Activated CD4-positive, alpha-beta T cell treated with anti-CD3 and anti-CD28 coated beads, Interleukin-2, amount 50 U/mL, for 48 hours (primary cell): ENCODE measurements around the gene KYAT1.

Experiments
- DNase-seq, 2 experiments: peaks; one replicate each; pipeline ENCODE4 v3.0.0-alpha.2; 2020

Gene KYAT1

DNA sequence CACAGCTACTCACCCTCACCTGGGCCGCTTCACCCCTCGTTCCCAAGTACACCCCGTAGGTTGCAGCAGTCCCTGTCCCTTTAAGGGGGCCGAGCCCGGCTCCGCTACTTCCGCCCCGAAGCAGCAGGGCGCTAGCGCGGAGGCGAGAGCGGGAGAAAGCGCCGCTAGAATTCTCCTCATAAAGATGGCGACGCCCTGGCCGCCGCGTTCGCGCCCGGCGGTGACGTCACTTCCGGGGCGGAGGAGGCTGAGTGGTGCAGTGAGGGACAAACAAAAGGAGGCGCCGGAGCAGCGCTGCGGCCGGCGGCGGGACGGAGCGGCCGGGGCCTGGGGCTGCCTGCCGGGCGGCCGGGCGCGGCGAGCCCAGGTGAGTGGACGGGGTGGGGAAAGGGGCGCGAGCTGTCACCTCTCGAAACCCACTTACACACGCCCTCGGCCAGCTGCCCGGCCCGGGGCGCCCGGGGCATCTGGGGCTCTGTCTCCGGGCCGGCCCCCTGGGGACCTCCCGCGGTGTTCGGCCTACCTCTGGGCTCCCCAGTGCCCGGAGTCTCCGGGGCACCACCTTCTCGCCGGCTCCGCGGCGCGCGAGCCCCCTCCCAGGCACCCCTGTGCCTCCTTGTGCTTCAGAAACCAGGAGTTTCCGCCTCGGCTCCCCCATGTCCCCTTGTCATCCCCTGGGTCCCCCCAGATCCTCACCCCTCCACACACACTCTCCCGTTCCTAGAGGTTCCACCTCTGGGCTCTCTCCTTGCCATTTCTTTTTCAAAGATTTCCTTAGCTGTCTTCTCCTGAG lies at the start of gene KYAT1, which contains the start of gene LRRC8A:
TSS of gene KYAT1 (minus strand) at position 67 of the 793 bp plus-strand sequence. CDS start 36,545 bp downstream, outside the sequence.
TSS of gene LRRC8A (plus strand) at position 250 of the 793 bp plus-strand sequence. CDS start 25,032 bp downstream, outside the sequence.
- DNase-seq: peak; percentile 99

GRCh38 chr9:128929560-128929959 lies 47.8 kb upstream of the KYAT1 start:
- DNase-seq: no peak

- no peak for DNase-seq
Observed at GRCh38 chr9:128928624-128929023, 46.9 kb upstream of the KYAT1 start.

DNA sequence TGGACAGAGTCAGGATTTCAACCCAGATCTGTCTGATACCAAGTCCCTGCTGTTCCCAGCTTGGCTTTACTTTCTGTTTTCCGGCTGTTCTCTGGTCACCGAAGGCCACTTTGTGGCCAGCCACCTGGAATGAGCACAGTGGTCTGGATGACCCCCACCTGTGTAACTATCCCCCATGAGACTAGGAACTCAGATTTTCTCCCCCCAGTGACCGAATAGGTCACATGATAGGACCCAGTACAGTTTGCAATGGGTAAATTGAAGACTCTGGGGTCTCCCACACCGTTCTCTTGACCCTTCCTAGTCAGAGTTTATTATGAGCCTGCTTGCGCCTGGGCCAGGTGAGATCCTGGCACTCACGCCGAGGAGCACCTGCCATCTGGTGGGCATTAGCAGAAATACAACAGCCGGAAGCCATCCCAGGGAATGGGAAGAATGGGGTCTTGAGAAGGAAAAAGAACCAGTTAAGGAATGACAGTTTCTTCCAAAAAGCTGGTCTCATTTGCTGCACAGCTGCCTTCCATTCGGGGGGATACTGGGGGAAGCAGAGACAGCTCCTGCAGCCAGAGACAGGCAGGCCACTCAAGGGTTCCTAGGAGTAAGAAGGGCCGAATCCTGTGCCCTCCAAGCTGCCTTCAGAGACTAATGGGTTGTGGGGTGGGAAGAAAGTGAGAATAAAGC lies 46.1 kb upstream of the KYAT1 start:
- peak; percentile 58 to 63 for DNase-seq

DNA sequence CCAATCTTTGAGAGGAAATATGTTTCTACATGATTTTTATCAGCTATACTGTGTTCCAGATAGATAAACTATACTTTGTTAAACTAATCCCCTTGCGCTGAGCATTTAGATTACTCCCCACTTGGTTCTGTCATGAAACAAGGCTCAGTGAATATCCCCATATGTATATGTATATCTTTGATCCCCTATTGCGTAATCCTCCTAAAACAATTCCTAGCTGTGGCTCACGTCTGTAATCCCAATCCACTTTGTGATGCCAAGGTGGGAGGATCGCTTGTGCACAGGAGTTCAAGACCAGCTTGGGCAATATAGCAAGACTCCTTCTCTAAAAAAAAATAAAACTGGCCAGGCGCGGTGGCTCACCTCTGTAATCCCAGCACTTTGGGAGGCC lies 41.7 kb upstream of the KYAT1 start:
- DNase-seq: no peak

DNA sequence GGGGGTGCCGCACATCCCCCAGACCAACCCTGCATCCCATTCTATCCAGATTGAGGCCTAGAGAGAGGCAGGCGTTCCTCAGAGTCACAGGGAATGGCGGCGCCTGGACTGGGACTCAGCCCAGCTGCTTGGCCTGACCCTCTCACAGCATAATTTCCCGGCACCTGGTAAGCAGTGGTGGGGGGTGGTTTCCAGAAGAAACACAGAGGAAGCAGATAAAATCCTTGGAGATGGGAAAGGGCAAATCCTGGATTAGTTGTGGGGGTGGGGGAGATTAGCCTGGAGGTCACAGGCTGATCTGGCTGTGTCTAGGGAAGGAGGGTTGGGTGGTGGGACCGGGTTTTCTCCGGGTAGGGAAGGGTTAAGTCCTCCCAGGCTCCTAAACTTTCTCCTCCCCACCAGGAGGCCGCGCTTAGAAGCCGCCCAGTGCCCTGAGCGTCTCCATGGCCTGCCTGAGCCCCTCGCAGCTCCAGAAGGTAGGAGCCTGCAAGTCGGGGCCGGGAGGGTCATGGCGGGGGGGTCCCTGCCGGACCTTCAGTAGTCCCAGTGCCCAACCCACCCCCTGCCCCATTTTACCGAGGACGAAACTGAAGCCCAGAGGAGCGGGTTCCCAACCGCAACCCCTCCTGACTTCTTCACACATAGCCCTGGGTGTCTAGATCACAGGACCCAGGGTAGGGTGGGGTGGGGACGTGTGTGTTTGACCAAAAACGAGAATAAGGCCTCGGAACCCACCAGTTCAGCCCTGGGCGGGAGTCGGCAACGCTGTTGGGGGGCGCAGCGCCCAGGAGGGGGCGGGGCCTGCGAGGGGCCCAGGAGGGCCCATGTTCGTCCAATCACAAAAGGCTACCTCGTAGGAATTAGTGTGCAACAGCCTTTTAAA lies 40.4 kb upstream of the KYAT1 start:
- DNase-seq: no peak

DNA sequence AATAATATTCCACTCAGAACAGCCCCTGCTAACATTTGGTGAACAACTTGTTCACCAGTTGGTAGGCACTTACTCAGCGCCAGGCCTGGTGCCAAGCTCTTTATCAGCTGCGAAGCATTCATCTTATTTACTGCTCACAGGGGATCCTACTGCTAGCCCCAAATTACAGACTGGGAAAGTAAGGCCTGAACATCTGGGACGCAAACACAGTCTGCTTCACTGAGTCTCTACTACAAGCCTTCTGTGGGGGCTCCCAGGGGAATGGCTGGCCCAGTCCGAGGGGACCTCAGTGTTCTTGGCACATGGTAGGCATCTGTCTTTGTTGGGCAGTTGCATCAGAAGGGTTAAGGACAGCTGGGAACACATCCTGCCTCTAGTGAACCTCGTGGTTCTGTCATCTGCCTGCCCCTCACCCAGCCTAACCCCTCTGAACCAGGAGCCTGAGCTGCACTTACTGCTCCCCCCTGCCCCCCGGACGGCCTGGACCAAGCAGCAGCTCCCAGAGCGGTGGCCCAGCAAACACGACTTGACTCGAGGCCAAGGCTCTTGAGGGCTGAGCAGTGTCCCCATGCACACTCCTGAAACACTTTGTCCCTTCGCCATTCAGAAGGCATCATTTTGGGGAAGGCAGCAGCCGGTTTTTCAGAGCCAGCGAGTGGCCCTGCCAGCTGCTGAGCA lies 38.8 kb upstream of the KYAT1 start, which contains the start of gene PHYHD1:
TSS of gene PHYHD1 (plus strand) at position 602 of the 678 bp plus-strand sequence. CDS start 1,342 bp downstream, outside the sequence.
- DNase-seq: no peak

DNA sequence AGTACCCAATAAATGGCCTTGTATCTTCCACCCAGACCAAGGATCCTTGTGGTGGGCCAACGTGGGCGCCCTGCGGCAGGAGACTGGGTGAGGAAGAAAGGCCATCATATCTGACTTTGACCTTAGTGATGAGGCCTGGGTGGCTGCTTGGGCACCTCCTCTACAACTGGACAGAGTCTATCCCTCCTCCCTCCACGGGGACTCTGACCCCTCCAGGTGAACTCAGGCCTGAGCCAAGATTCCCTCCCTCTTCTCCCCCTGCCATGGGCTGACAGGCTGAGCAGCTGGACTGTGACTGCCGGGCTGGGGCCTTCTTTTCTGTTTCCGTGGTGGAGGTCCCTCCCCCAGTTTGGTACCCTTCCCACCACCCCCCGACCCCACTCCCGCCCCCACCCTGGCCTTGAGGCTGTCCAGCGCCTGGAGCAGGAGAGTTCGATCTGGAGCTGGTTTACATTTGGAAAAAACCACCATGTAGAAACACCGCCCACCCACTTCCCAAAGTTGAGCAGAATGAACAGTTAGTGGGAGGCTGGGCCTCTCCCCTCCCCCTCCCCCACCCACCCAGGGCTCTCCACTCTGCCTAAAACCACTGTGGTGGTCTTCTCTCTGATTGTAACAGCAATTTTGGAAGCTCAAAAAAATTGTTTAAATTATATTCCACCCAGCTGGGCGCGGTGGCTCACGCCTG lies 37.8 kb upstream of the KYAT1 start:
- no peak for DNase-seq

DNA sequence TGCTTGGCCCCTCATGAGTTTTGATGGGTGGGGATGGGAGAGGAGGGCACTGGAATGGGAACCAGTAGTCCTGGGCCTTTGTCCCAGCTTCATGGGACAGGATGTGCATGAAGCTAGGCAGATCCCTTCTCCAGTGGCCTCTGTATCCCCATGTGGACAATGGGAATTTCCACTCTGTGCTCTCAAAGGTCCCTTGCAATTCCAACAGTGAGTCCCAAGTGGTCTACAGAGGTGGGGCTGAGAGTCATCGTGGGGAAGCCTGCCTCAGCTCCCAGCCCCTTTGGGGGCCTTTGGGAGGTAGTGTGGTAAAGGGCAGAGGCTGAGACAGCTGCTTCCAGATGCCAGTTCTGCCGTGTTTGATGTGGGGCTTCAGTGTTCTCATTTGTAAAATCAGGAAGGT lies 37.2 kb upstream of the KYAT1 start:
- no peak for DNase-seq

DNA sequence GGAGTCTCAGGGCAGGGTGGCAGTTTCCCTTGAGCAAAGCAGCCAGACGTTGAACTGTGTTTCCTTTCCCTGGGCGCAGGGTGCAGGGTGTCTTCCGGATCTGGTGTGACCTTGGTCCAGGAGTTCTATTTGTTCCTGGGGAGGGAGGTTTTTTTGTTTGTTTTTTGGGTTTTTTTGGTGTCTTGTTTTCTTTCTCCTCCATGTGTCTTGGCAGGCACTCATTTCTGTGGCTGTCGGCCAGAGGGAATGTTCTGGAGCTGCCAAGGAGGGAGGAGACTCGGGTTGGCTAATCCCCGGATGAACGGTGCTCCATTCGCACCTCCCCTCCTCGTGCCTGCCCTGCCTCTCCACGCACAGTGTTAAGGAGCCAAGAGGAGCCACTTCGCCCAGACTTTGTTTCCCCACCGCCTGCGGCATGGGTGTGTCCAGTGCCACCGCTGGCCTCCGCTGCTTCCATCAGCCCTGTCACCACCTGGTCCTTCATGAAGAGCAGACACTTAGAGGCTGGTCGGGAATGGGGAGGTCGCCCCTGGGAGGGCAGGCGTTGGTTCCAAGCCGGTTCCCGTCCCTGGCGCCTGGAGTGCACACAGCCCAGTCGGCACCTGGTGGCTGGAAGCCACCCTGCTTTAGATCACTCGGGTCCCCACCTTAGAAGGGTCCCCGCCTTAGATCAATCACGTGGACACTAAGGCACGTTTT lies 35.5 kb upstream of the KYAT1 start:
- DNase-seq: no peak

GRCh38 chr9:128916745-128917144 lies 35.0 kb upstream of the KYAT1 start:
- no peak for DNase-seq

GRCh38 chr9:128916204-128916603 lies 34.5 kb upstream of the KYAT1 start:
- no peak for DNase-seq

DNA sequence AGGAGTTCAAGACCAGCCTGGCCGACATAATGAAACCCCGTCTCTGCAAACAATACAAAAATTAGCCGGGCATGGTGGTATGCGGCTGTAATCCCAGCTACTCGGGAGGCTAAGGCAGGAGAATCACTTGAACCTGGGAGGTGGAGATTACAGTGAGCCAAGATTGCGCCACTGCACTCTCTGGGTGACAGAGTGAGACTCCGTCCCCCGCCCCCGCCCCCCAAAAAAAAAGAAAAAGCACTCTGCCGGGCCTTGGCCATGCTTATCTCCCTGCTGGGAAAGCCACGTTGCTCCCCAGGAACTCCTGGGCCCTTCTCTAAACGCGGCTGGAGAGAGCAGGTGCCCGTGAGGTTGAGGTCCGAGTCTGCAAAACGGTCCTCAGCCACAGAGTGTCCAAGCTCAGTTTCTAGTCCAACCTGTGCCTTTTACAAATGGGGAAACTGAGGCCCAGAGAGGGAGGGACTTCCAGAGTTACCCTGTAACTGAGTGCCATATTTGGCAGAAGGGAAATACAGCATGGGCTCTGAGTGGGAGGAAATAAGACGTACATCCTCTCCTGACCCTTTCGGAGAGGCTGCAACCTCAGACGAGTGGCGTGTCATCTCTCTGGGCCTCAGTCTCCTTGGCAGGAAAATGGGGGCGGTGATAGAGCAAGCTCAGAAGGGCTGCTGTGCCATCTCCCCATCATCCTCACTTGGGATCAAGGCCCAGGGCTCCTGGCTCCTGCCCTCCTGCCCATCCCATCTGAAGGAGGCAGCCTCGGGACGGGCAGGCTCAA lies 32.4 kb upstream of the KYAT1 start:
- no peak for DNase-seq

GRCh38 chr9:128913048-128913900 lies 31.5 kb upstream of the KYAT1 start:
- no peak for DNase-seq

DNA sequence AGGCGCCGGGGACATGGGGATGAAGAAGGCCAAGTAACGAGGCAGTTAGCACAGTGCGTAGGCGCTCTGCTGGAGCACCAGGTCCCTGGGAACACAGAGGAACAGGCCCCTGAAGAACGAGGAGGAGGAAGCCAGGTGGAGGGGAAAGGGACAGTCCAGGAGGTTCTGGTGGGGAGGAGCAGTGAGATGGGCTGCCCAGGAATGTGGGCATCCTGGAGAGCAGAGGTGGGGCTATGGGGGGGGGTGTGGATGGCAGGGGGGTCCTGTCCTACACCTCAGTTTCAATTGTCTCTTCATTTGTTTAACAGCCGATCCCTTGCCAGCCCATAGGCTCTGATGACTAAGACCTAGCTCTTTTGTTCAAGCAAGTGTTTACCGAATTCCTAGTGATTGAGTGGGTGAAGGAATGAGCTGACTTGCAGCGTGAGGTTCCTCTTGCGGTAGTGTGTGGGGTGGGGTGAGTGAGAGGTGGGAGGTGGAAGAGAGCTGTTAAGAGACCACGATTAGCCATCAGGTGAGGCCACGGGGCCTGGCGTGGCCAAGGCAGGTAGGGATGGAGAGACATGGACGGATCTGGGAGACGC lies 30.6 kb upstream of the KYAT1 start:
- DNase-seq: peak in 1 of 2 experiments; percentile 32

DNA sequence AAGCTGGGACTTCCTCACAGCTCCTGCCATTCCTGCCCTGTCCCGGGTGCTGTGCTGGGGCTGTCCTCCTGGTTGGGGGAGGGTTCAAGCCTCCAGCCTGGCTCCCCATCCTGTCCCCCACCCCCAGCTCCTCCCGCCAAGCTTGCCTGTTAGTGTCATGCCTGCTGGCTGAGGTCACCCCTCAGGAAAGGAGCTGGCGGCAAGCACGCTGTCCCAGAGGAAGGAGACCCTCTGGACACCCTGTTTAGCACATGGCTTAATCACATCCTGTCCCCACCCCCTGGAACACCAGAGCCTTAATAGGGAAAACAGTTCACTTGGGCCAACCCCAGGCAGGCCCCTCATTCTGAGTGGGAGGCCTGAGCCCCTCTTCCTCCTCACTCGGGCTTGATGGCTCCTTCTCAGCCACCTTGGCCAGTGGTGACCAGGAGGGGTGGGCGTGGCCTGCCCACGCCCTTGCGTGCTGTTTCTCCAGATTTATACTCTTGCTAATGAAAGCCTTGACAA lies 29.8 kb upstream of the KYAT1 start:
- DNase-seq: no peak

GRCh38 chr9:128910906-128911305 lies 29.2 kb upstream of the KYAT1 start:
- DNase-seq: no peak

DNA sequence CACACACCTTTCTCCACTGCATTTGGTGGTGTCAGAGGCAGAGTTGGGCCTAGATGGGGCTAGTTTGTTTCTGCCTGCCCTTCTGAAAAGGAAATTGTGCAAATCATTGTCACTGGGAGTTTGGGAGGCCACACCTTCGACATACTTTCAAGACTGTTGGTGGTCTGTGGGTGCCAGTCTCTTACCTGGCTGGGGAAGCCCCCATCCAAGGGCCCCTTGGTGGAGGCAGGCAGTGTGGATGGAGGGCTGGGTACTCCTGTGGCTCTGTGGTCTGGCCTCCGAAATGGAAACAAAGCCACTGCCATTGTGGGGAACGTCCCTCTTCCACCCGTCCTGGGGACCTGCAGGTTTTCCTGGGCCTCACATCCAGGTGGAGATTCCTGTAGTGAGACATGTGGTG lies 28.1 kb upstream of the KYAT1 start:
- DNase-seq: no peak

GRCh38 chr9:128908372-128908771 lies 26.6 kb upstream of the KYAT1 start:
- DNase-seq: no peak
